GM10248 (cell line): ENCODE measurements around the gene TUBB4A.

Experiments
- CTCF ChIA-PET: fragments of 300-600 bp; sonication (Branson Sonifier 250); formaldehyde crosslinking; extraction: SDS; loops from one replicate; lab custom pipeline; 2021; ENCODE audit warnings: antibody characterized with exemption; lab: Yijun Ruan, JAX
- POLR2A ChIA-PET: fragments of 350-650 bp; sonication (Branson Sonifier 250); formaldehyde crosslinking; extraction: SDS; loops from one replicate; lab custom pipeline; 2020; ENCODE audit warnings: antibody characterized with exemption; lab: Yijun Ruan, JAX
- DNase-seq: peaks from one replicate; pipeline ENCODE4 v3.0.0; 2012; ENCODE audit errors: extremely low spot score
- TF ChIP-seq, protein P1 (sequence below): IDR thresholded peaks from 2 replicates; pipeline ENCODE4 v1.5.1; 2012; ENCODE audit warnings: mild to moderate bottlenecking, low read depth; ENCODE audit errors: extremely low read depth, missing control alignments, control extremely low read depth

The TUBB4A gene

DNA sequence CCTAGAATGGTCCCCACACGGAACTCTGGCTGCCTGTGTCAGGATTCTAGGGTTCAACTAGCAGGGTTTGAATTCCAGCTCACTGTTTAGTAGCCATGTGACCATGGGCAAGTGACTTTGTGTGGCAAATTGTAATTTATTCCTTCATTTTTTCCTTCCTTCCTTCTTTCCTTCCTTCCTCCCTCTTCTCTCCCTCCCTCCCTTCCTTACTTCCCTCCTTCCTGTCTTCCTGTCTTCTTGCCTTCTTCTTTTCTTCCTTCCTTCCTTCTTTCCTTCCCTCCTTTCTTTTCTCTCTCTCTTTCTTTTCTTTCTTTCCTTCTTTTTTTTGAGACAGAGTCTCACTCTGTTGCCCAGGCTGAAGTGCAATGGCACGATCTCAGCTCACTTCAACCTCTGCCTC, 12.0 kb downstream of the TUBB4A start:
- ChIA-PET CTCF (interaction anchor here (0.9 to 4.4 kb wide), 8 partner anchors 8 to 373 kb away, joined by 3 to 30 read pairs (median 4); partner anchors contain the start of genes DENND1C and SLC25A23), POLR2A (no interaction called here)
- TF ChIP-seq, protein P1, sequence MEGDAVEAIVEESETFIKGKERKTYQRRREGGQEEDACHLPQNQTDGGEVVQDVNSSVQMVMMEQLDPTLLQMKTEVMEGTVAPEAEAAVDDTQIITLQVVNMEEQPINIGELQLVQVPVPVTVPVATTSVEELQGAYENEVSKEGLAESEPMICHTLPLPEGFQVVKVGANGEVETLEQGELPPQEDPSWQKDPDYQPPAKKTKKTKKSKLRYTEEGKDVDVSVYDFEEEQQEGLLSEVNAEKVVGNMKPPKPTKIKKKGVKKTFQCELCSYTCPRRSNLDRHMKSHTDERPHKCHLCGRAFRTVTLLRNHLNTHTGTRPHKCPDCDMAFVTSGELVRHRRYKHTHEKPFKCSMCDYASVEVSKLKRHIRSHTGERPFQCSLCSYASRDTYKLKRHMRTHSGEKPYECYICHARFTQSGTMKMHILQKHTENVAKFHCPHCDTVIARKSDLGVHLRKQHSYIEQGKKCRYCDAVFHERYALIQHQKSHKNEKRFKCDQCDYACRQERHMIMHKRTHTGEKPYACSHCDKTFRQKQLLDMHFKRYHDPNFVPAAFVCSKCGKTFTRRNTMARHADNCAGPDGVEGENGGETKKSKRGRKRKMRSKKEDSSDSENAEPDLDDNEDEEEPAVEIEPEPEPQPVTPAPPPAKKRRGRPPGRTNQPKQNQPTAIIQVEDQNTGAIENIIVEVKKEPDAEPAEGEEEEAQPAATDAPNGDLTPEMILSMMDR = no peak
- DNase-seq = no peak

DNA sequence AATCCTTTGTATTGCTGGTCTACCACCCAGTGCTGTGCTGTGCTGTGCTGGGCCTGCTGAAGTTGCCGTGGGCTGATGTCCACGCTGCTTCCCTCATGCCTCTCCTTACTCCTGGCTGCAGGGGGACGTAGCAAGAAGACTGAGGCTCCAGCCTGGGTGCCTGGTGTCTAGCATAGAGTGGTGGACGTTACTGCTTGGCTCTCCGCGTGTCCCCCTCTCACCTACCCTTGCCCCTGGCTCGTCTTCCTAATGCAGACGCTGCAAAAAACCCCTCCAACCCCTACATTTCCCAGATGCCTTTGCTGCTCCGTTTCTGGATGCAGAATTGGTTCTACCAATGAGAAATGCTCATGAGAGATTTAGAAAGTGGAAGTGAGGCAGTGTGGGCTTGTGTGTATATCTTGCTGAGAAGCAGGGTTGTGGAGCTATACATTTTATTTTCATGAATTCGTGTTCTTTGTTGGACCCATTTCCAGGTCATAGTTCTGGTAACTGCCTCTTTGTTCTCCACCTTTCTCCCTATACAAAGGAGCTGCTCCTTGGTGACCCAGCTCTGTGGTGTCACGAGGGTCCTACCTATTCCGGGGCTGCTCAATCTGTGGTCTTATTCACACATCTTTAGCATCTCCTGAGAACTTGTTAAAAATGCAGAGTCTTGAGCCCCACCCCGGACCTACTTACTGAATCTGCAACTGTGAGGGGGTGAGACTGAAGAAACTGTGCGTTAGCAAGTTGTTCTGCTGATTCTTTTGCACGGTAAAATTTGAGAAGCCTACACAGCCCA, 12.6 kb downstream of the TUBB4A start:
- peak; percentile 79 for DNase-seq
- TF ChIP-seq, protein P1 = no peak
- ChIA-PET POLR2A (no interaction called here), CTCF (interaction anchor here (0.9 to 4.4 kb wide), 8 partner anchors 7 to 374 kb away, joined by 3 to 30 read pairs (median 4); partner anchors contain the start of genes DENND1C and SLC25A23)

DNA sequence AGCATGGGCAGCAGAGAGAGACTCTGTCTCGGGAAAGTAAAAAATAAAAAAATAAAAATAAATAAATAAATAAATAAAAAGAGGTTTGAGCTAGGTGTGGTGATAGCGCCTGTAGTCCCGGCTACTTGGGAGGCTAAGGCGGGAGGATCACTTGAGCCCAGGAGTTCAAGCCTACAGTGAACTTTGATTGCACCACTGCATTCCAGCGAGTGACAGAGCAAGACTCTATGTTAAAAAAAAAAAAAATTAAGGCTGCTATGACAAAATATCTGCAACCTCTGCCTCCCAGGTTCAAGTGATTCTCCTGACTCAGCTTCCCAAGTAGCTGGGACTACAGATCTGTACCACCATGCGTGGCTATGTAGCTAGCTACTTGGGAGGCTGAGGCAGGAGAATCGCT, 17.3 kb downstream of the TUBB4A start:
- POLR2A ChIA-PET = no interaction called here

DNA sequence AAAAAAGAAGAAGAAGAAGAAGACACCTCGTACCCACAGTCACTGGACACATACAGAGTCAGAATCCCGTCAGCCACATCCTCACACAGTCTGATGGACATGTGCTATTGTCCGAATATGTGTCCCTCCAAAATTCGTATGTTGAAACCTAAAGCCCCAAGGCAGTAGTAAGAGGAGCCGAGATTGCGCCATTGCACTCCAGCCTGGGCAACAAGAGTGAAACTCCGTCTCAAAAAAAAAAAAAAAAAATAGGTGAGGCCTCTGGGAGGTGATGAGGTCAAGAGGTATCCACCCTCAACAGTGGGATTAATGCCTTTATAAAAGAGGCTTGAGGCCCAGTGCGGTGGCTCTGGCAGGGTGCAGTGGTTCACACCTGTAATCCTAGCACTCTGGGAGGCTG, 17.9 kb downstream of the TUBB4A start:
- ChIA-PET CTCF (interaction anchor here (1.2 to 4.7 kb wide), 2 partner anchors 15 to 17 kb away, joined by 3 to 33 read pairs; no protein-coding TSS in a partner anchor), POLR2A (no interaction called here)
- DNase-seq = no peak
- TF ChIP-seq, protein P1 = no peak

More for the DNA sequence above, 17.3 kb downstream of the TUBB4A start:
- CTCF ChIA-PET = interaction anchor here (1.2 kb wide), 1 partner anchor 18 kb away, joined by 3 read pairs; no protein-coding TSS in a partner anchor
- TF ChIP-seq, protein P1 = no peak
- DNase-seq = no peak

DNA sequence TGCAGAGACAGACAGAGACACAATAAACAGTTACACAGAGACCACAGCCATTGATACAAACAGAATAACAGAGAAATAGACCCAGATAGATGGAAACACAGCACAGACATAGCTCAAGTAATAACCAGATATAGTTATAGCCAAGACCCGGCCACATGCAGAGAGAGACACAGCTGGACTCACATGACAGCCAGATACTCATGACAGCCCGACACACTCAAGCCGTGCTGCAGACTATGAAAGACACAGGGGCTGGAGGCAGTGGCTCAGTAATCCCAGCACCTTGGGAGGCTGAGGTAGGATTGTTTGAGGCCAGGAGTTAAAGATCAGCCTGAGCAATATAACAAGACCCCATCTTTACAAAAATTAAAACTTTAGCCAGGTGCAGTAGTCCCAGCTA, 18.9 kb downstream of the TUBB4A start:
- POLR2A ChIA-PET = no interaction called here
- DNase-seq = no peak
- TF ChIP-seq, protein P1 = no peak
- CTCF ChIA-PET = interaction anchor here (1.2 to 4.7 kb wide), 3 partner anchors 8 to 299 kb away, joined by 3 to 33 read pairs (median 30); no protein-coding TSS in a partner anchor

DNA sequence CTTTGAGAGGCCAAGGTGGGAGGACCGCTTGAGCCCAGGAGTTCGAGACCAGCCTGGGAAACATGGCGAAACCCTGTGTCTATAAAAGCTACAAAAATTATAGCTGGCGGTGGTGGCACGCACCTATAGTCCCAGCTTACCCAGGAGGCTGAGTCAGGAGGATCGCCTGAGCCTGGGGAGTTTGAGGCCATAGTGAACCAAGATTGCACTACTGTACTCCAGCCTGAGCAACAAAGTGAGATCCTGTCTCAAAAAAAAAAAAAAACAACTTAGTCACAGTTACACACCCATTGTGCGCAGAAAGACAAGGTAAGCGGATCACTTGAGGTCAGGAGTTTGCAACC, 19.8 kb downstream of the TUBB4A start:
- ChIA-PET POLR2A (no interaction called here), CTCF (interaction anchor here (0.8 to 4.7 kb wide), 10 partner anchors 9 to 377 kb away, joined by 3 to 33 read pairs (median 4); partner anchors contain the start of gene SLC25A23)
- TF ChIP-seq, protein P1 = no peak
- no peak for DNase-seq
